Esophagus squamous epithelium (tissue), 4 donors: Measurements from ENCODE around the gene SCN8A.

Experiments
- POLR2A ChIP-seq, 4 donors: fragments of 450-650 bp; IDR thresholded peaks; one replicate each; pipeline ENCODE4 v1.6.1; 2017; ENCODE audit warnings: antibody characterized with exemption in 4 of 4, mild to moderate bottlenecking in 4 of 4, moderate library complexity in 3 of 4
- TF ChIP-seq, protein P1 (sequence below), 6 experiments: fragments of 450-650 bp in 4 of 6; fragments of 200-600 bp in 2 of 6; sonication (generic) in 2 of 6; IDR thresholded peaks; one replicate each; pipeline ENCODE4 v1.5.1; 2016 to 2019; ENCODE audit warnings: antibody characterized with exemption in 6 of 6, mild to moderate bottlenecking in 4 of 6, moderate library complexity in 4 of 6

DNA sequence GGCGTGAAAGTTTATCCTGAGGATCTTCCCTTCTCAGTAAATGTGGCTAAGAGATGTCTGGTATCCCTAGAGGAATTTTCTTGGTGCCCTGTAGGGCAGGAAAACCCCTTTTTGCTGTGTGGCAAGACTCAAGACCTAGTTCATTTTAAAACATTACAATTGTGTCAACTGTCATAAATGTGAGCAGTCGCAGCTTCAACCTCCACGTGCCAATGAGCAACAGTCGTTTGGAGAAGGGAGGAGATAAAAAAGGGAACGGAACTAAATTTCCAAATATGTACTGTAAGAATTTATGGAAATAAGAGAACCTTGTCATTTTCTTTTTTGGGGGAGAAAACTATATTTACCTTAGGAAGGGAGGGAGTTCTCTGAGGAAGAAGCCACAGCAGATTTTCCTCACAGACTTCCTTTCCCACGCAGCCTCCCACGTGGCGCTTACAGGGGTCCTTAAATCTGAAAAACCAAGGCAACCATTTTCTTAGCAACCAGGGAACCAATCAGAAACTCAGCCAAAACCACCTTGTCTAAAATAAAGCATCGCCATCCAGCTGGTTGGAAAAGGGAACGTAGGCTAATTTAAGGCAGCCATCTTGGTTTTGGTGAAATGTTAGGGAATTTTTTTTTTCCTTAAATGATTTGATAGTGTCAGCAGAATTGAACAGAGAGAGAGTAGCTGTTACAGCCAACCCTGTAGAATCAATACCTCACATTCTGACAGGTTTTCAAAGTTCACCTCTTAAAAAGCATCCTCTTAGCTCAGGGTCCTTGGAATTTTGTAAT lies 158.4 kb downstream of the SCN8A start:
- TF ChIP-seq, protein P1, sequence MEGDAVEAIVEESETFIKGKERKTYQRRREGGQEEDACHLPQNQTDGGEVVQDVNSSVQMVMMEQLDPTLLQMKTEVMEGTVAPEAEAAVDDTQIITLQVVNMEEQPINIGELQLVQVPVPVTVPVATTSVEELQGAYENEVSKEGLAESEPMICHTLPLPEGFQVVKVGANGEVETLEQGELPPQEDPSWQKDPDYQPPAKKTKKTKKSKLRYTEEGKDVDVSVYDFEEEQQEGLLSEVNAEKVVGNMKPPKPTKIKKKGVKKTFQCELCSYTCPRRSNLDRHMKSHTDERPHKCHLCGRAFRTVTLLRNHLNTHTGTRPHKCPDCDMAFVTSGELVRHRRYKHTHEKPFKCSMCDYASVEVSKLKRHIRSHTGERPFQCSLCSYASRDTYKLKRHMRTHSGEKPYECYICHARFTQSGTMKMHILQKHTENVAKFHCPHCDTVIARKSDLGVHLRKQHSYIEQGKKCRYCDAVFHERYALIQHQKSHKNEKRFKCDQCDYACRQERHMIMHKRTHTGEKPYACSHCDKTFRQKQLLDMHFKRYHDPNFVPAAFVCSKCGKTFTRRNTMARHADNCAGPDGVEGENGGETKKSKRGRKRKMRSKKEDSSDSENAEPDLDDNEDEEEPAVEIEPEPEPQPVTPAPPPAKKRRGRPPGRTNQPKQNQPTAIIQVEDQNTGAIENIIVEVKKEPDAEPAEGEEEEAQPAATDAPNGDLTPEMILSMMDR (IDR thresholded peaks at IDR 0.05), result no peak
- no peak for TF ChIP-seq POLR2A (IDR thresholded peaks at IDR 0.05)
